Muscle of back (tissue), 11 donors: Measurements from ENCODE around the gene CAMK2D. TPM values are rescaled to one million over a fixed set of nuclear protein-coding genes. Genes with fewer than 3 reads are reported as not detected.
"Not testable (repeated sequence)": the region's sequence is repeated elsewhere in the genome, so short reads cannot be mapped to it uniquely, and the experiment has no call there.

Experiments
- DNase-seq, 3 donors: peaks; one replicate each; pipeline versions ENCODE4 v3.0.0 to v3.0.0-alpha.2; 2013
- polyA plus RNA-seq, 10 donors: library from polyadenylated mRNA; unstranded; fragments of 120-200 nt; gene quantifications; one replicate each; pipeline ENCODE4 v1.2.1, GENCODE V29; 2013; ENCODE audit not compliant: insufficient read length in 10 of 10

CAMK2D gene
- polyA plus RNA-seq, 10 donors: 119 to 227 (median 177) TPM

GRCh38 chr4:113764720-113765264 is 3.3 kb upstream of the CAMK2D start:
- no peak for DNase-seq

DNA sequence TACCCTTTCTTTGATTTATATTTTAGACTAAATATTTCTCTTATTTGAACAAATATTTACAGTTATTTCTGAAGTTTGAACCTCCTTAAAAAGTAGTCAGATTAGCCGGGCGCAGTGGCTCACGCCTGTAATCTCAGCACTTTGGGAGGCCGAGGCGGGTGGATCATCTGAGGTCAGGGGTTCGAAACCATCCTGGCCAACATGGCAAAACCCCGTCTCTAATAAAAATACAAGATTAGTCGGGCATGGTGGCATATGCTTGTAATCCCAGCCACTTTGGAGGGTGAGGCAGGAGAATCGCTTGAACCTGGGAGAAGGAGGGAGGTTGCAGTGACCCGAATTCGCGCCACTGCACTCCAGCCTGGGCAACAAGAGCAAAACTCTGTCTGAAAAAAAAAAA is 2.4 kb upstream of the CAMK2D start:
- DNase-seq: not testable (repeated sequence)

GRCh38 chr4:113763029-113763285 is 1.4 kb upstream of the CAMK2D start:
- no peak for DNase-seq

DNA sequence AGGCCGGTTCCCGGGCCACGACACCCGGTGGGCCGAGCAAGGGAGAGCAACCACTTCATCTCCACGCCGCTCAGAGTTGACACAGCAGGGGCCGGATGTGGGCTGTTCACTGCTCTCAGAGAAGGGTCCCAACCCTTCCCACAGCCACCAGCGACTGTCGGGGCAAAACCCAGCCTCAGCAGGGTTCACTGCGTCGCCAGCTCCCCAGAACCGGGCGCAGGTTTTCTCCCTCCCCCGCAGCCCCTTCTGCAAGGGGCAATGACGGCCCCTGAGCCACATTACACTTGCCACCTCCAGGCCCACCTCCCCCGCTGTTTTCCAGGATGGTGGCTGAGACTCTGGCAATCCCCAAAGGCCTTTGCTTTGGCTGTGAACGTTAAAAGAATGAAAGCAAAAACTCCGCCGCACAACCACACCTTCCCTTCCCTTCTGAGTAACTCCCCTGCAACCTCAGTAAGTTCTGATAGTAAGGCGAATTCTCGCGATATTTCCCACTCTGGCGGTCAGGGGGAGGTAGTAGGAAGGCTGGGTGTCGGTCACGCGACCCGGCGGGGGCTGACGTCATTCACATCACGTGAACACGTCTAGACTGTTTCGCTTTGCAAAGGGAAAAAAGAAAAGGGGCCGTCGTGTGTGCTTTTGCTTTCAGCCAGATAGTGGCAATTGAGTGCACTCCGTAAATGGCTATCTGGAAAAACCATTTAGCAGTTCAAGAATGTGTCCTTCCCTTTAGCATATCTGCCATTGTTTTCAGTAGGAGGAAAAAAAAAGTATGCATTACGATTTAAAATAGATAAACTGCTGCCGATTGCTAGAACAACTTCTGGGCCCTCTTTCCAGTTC is 869 bp upstream of the CAMK2D start:
- DNase-seq: peak; percentile 100

- DNase-seq: peak; percentile 71 to 94 (median 81)
These were observed 531 bp downstream of the CAMK2D start for GRCh38 chr4:113760795-113761619.

DNA sequence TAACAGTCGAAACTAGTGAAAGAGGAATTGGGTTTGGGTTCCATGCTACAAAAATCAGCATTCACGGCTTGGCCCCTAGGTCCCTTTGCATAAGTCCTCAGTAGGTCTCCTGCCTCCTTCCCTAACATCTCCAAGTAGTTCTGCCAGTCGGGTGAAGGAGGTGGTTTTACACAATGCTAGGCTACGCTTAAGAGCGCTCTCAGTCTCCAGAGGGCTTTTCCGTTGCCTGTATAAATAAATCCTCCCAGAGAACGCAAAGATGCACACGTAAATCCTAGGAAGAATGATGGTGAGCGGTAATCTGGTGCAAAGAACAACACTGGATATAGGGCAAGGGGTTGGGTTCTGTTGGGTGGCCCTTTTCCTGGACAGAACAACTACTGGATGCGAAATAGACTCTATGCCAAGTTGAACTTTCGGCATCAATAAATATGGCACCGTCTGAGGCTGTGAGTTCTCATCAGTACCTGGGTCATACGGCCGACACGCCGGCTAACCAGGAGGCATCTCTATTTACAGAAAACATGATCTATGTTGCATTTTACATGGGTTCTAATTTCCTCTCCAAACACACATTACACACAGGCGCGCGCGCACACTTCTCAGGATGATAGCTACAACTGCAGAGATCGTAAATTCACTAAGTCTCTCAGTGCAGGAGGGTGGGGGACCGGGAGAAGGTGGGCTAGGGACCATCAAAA is 1.3 kb downstream of the CAMK2D start:
- DNase-seq: peak; percentile 38 to 83 (median 54)

GRCh38 chr4:113759696-113760093 is 1.8 kb downstream of the CAMK2D start:
- peak in 2 of 3 donors; percentile 34 to 63 for DNase-seq

GRCh38 chr4:113758372-113758771 is 3.2 kb downstream of the CAMK2D start:
- DNase-seq: peak; percentile 24 to 77 (median 62)

DNA sequence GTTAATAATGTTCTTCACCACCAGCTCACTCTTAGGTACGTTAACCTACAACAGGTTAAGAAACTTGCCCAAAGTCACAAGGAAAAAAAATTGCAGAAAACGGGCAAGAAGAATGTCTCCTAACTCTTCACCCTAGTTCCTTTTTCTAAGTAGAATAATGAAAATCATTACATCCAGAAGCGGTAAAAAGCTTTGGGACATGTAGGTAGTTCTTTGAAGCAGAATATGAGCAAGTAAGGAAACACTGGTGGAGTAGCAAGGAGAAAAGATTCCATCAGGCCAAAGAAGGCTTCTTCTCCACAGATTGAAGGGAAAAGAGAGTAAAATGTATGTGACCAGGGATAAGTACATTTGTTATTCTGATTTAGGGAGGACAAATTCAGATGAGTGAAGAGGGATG is 4.1 kb downstream of the CAMK2D start:
- DNase-seq: no peak

GRCh38 chr4:113756005-113756410 is 5.5 kb downstream of the CAMK2D start:
- peak in 2 of 3 donors; percentile 51 to 68 for DNase-seq

- DNase-seq: no peak
These were observed 10.8 kb downstream of the CAMK2D start for GRCh38 chr4:113750734-113751133.

GRCh38 chr4:113750296-113750695 is 11.2 kb downstream of the CAMK2D start:
- DNase-seq: no peak

DNA sequence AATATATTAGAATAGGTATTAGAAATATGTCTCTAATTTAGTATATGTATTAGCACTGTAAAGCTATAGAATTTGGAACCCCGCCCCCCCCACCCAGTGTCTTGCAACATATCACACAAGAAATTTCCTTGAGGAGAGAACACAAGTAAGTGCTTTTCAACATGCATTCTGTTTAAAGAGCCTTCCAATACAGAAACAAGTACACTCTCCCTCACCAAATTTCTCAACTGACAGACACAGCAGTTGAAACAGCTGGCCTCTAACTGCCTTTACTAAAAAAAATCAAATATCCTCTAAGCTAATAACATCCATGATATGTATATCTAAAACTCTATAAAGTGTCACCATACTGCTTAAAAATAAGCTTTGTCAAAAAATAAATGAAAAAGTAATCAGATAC is 12.4 kb downstream of the CAMK2D start:
- no peak for DNase-seq

DNA sequence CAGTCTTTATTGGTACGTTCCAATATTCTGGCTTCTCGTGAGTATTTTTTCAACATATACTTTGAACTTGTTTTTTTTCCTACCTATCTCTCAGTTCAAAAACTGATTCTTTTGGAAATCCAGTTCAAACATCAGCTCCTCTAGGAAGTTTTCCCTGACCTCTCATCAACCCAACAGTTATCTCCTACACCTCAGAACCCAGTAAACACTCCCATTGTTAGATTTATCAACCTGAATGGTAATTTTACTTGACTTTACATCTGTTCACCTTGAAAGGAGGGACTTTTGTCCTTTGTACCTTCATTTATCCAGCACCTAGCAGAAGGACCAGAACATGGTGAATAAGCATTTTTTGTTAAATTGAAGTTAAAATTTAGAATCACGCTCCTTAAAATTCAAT is 13.6 kb downstream of the CAMK2D start:
- DNase-seq: no peak

GRCh38 chr4:113745711-113746110 is 15.8 kb downstream of the CAMK2D start:
- no peak for DNase-seq

DNA sequence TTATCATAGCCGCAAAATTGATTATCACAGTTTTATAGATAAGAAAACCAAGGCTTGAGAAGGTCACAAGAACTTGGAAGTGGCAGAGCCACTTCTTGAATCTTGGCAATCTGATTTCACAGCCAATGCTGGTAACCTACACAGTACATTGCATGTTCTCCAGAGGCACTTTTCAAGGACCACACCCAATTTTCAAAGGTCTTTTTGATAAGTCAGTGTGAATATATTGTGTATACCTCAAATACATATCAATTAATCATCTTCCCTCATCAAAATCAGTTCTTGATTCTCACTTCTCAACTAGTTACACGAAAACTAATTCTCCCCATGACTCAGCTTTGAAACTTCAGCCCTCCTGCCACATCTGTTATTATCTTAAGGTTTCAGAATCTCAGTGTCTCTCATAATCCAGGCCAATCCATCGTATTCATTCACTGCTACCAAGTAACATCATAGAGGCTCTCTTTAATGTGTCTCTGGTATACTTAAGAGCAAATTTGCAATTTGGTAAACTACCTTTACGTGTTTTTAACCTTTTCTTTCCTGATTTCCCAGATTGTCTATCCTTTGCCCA is 16.8 kb downstream of the CAMK2D start:
- no peak for DNase-seq

DNA sequence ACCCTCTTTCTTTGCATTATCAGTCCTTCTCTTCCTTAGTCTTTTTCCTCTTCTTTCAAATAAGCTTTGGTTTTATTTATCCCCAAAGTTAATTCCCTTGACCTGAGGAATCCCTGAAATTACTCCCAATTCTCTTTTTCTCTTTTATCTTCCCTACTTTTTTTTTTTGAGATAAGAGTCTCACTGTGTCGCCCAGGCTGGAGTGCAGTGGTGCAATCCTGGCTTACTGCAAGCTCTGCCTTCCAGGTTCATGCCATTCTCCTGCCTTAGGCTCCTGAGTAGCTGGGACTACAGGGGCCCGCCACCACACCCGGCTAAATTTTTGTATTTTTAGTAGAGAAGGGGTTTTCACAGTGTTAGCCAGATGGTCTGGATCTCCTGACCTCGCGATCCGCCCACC is 17.8 kb downstream of the CAMK2D start:
- no peak for DNase-seq

DNA sequence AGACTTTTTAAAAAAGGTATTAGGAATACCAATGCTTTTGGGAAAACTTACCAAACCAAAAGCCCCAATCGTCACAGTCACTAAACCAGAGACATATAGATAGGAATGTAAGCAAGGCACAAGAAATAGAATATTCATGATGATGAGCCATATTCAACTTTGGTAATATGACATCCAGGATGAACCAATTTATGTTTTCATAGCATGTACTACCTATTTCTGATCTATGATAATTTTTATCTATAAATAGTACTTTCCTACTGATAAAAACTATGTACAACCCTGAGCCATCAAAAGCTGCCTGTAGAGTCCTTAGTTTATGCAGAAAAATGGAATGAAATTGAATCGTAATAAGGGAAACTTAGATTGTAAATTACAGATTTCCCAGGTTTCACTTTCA is 18.9 kb downstream of the CAMK2D start:
- no peak for DNase-seq

DNA sequence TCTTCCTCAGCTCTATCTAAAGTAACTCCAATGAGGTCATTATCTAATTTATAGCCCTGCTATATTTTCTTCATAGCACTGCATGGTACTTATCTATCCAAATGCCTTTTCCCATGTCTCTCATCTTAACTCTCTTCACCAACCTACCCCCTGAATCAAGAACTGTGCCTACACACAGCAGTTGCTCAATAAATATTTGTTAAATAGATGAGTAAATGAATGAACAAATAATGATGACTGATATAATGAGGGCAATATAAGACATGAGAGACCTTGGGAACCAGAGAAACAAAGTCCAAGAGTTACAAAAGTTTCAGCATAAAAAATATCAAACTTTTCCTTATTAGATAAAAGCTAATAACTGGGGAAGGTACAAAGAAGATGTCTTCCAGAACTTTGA is 19.6 kb downstream of the CAMK2D start:
- DNase-seq: no peak

DNA sequence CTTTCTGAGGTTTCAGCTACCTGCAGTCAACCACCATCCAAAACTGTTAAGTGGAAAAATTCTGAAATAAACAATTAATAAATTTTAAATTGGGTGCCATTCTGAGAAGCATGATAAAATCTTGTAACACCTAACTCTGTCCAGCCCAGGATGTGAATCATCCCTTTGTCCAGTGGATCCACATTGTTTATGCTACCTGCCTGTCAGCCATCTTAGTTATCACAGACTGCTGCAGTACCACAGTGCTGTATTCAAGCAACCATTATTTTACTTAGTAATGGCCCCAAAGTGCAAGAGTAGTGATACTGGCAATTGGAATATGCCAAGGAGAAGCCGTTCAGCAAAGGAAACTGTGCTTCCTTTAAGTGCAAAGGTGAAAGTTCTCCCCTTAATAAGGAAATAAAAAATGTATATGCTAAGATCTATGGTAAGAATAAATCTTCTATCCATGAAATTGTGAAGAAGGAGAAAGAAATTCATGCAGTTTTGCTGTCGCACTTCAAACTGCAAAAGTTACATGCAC is 20.6 kb downstream of the CAMK2D start:
- DNase-seq: no peak

- no peak for DNase-seq
These were observed 22.3 kb downstream of the CAMK2D start for GRCh38 chr4:113739197-113739596.

GRCh38 chr4:113738251-113738650 is 23.3 kb downstream of the CAMK2D start:
- DNase-seq: peak; percentile 38 to 62 (median 42)
